Lung (tissue), 12 donors: ENCODE data around the gene PARP1. TPM values are rescaled to one million over a fixed set of nuclear protein-coding genes. Genes with fewer than 3 reads are reported as not detected.

ENCODE experiments used
- ATAC-seq: fragments of 200-7000 bp; cut with Tn5 transposase; one replicate; pipeline ENCODE4 v1.9.1; 2020; ENCODE audit warnings: moderate number of reproducible peaks; ENCODE audit not compliant: insufficient read depth, low FRiP score
- DNase-seq, 3 donors: peaks; one replicate each; pipeline ENCODE4 v3.0.0-alpha.2; 2013 to 2017
- H3K27ac ChIP-seq, 2 donors: one replicate each; pipeline ENCODE4 v1.5.1; 2013; ENCODE audit warnings: mild to moderate bottlenecking in 2 of 2, moderate library complexity in 2 of 2, control low read depth in 1 of 2, inconsistent platforms in 1 of 2, low read depth in 1 of 2, low read length in 1 of 2
- H3K27me3 ChIP-seq, 3 donors: one replicate each; pipeline ENCODE4 v1.5.1; 2013; ENCODE audit warnings: low read length in 2 of 3; ENCODE audit not compliant: control insufficient read depth in 3 of 3, insufficient read depth in 3 of 3
- H3K36me3 ChIP-seq, 4 donors: one replicate each; pipeline ENCODE4 v1.5.1; 2013; ENCODE audit warnings: low read length in 4 of 4, mild to moderate bottlenecking in 1 of 4, moderate library complexity in 1 of 4; ENCODE audit not compliant: control insufficient read depth in 4 of 4, insufficient read depth in 4 of 4
- H3K4me1 ChIP-seq, 5 donors: one replicate each; pipeline ENCODE4 v1.5.1; 2013; ENCODE audit warnings: low read length in 5 of 5, mild to moderate bottlenecking in 2 of 5, moderate library complexity in 1 of 5; ENCODE audit not compliant: control insufficient read depth in 5 of 5, insufficient read depth in 5 of 5
- H3K4me3 ChIP-seq: one replicate; pipeline ENCODE4 v1.5.1; 2013; ENCODE audit warnings: mild to moderate bottlenecking, control low read depth, moderate library complexity
- H3K9ac ChIP-seq, 2 donors: one replicate each; pipeline ENCODE4 v1.5.1; 2013; ENCODE audit warnings: low read length in 2 of 2, control low read depth in 1 of 2; ENCODE audit not compliant: insufficient read depth in 1 of 2
- H3K9me3 ChIP-seq, 4 donors: one replicate each; pipeline ENCODE4 v1.5.1; 2013; ENCODE audit warnings: low read length in 3 of 4, mild to moderate bottlenecking in 1 of 4, moderate library complexity in 1 of 4; ENCODE audit not compliant: control insufficient read depth in 4 of 4, insufficient read depth in 3 of 4
- WGBS, 2 donors: extraction: QIAGEN DNeasy Blood & Tissue Kit; methylation state at CpG; one replicate each; pipeline ENCODE4 v1.1.7; 2013; 5-methylcytosine and 5-hydroxymethylcytosine counted together
- polyA plus RNA-seq, 2 donors: library from polyadenylated mRNA; stranded (reverse); fragments of 200-250 nt; gene quantifications; one replicate each; pipeline ENCODE4 v1.2.1, GENCODE V29; 2013
- total RNA-seq, 2 donors: library from RNA; depleted of rRNA in 1 of 2; stranded (reverse); fragments of >200 nt in 1 of 2; gene quantifications; one replicate each; pipeline ENCODE4 v1.2.1, GENCODE V29; 2014 to 2021
- TF ChIP-seq, protein P1 (sequence below): IDR thresholded peaks from 2 replicates; pipeline ENCODE4 v1.5.1; 2012; ENCODE audit warnings: mild to moderate bottlenecking; ENCODE audit errors: control extremely low read depth, extremely low read depth
- donor health status: control.
- donor health status: control.
- donor health status: Bipolar disorder and iron deficiency.
- donor health status: healthy.
- donor health status: DM: yes; HTN: yes; CAD: no.

Gene PARP1
- total and polyA plus RNA-seq, 4 donors = 17.2 to 76.4 (median 51.1) TPM

- H3K27me3 ChIP-seq = no peaks in the 10 kb centered on the region
- no peaks in the 10 kb centered on the region for H3K36me3 ChIP-seq
- H3K4me1 ChIP-seq = no peaks in the 10 kb centered on the region
- WGBS, 2 donors = 74 to 77% methylated on average over 3 to 4 of the region's 4 CpGs
- no peak overlapping the region for H3K4me3 ChIP-seq
- DNase-seq (peak in 1 of 3 donors; percentile 44), ATAC-seq (no peak)
- H3K9ac ChIP-seq = no peak overlapping the region
- H3K9me3 ChIP-seq = no peaks in the 10 kb centered on the region
- H3K27ac ChIP-seq = no peak overlapping the region
- TF ChIP-seq, protein P1, sequence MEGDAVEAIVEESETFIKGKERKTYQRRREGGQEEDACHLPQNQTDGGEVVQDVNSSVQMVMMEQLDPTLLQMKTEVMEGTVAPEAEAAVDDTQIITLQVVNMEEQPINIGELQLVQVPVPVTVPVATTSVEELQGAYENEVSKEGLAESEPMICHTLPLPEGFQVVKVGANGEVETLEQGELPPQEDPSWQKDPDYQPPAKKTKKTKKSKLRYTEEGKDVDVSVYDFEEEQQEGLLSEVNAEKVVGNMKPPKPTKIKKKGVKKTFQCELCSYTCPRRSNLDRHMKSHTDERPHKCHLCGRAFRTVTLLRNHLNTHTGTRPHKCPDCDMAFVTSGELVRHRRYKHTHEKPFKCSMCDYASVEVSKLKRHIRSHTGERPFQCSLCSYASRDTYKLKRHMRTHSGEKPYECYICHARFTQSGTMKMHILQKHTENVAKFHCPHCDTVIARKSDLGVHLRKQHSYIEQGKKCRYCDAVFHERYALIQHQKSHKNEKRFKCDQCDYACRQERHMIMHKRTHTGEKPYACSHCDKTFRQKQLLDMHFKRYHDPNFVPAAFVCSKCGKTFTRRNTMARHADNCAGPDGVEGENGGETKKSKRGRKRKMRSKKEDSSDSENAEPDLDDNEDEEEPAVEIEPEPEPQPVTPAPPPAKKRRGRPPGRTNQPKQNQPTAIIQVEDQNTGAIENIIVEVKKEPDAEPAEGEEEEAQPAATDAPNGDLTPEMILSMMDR = no peak
Observed at GRCh38 chr1:226417830-226418546, 10.1 kb upstream of the PARP1 start.

DNA sequence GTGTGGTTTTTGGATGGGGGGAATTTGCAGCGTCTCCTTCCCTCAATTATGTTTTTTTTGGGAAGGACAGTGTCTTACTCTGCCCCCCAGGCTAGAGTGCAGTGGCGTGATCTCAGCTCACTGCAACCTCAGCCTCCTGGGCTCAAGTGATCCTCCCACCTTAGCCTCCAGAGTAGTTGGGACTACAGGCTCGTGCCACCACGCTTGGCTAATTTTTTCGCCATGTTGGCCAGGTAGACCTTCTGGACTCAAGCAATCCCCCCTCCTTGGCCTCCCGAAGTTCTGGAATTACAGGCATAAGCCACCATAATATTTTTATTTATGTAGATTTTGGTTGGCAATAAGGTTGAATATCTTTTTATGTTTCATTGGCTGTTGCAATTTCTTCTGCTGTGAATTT is 9.5 kb upstream of the PARP1 start:
- WGBS, 2 donors = 82 to 88% methylated on average over 6 of the region's 6 CpGs
- H3K4me3 ChIP-seq = no peak overlapping the region
- H3K9me3 ChIP-seq = no peaks in the 10 kb centered on the region
- H3K9ac ChIP-seq = no peak overlapping the region
- H3K27ac ChIP-seq = no peak overlapping the region
- TF ChIP-seq, protein P1 = no peak
- H3K27me3 ChIP-seq = no peaks in the 10 kb centered on the region
- DNase-seq (no peak), ATAC-seq (no peak)
- no peaks in the 10 kb centered on the region for H3K4me1 ChIP-seq
- no peaks in the 10 kb centered on the region for H3K36me3 ChIP-seq

DNA sequence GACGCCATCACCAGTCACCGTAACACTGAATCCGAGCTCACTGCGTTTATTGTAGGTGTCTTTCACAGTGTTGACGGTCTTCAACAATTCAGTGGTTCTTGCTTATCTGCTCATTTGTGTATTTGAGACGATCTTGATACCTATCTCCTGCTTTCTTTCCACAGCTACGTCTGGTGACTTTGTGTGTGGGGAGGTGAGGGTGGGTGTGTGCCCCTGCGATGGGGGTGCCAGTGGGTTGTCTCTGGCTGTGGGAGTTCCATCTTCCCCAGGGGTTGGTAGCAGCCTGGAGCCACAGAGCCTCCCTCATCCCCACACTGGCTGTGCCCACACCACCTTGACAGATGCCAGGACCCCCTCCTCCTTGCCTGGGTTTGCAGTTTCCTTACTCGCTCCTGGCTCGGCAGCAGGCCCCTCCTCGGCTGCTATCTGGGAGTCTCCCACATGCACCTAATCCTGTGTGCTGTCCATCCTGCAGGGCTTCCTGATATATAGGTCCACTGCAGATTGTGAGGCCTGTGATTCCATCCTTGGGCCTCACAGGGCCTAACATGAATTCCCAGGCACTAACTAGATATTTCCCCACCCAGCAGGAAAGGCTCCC is 6.3 kb upstream of the PARP1 start:
- DNase-seq (no peak), ATAC-seq (no peak)
- TF ChIP-seq, protein P1 = no peak
- H3K4me1 ChIP-seq = no peaks in the 10 kb centered on the region
- no peaks in the 10 kb centered on the region for H3K27me3 ChIP-seq
- H3K4me3 ChIP-seq = no peak overlapping the region
- no peak overlapping the region for H3K9ac ChIP-seq
- 81 to 83% methylated on average over 11 of the region's 11 CpGs for WGBS, 2 donors
- no peaks in the 10 kb centered on the region for H3K36me3 ChIP-seq
- H3K9me3 ChIP-seq = no peaks in the 10 kb centered on the region
- no peak overlapping the region for H3K27ac ChIP-seq
